GM18873 (cell line): ENCODE results near the gene NFATC2IP.
A peak's percentile ranks its signal among the peaks of the same experiment; 100 is the strongest.
"Not testable (repeated sequence)": the region's sequence is repeated elsewhere in the genome, so short reads cannot be mapped to it uniquely, and the experiment has no call there.

ENCODE experiments used
- ATAC-seq: cut with Tn5 transposase; IDR thresholded peaks from one replicate; pipeline ENCODE4 v1.9.1; 2021; ENCODE audit warnings: mild to moderate bottlenecking, moderate library complexity, moderate number of reproducible peaks; ENCODE audit not compliant: unreplicated experiment, low FRiP score

The NFATC2IP gene

GRCh38 chr16:28964496-28964895, 13.8 kb downstream of the NFATC2IP start:
- no peak for ATAC-seq

- no peak for ATAC-seq
Observed at GRCh38 chr16:28967156-28967555, 16.4 kb downstream of the NFATC2IP start.

- not testable (repeated sequence) for ATAC-seq
Observed at GRCh38 chr16:28969696-28970095, 19.0 kb downstream of the NFATC2IP start.

GRCh38 chr16:28974007-28974436, 23.3 kb downstream of the NFATC2IP start:
- no peak for ATAC-seq

GRCh38 chr16:28974437-28975157, 23.9 kb downstream of the NFATC2IP start, which contains the start of gene SPNS1:
TSS of gene SPNS1 (plus strand) at chr16:28974778. CDS start at chr16:28975152, 374 bp downstream.
- peak; percentile 67 for ATAC-seq

GRCh38 chr16:28975158-28975599, 24.4 kb downstream of the NFATC2IP start:
- no peak for ATAC-seq

GRCh38 chr16:28977703-28978662, 27.2 kb downstream of the NFATC2IP start:
- no peak for ATAC-seq

- not testable (repeated sequence) for ATAC-seq
Observed at GRCh38 chr16:28980330-28980729, 29.6 kb downstream of the NFATC2IP start.

GRCh38 chr16:28980929-28981328, 30.2 kb downstream of the NFATC2IP start:
- ATAC-seq, result no peak

GRCh38 chr16:28981517-28981916, 30.8 kb downstream of the NFATC2IP start:
- no peak for ATAC-seq

- no peak for ATAC-seq
Observed at GRCh38 chr16:28982418-28982817, 31.7 kb downstream of the NFATC2IP start.

- ATAC-seq, result no peak
Observed at GRCh38 chr16:28982949-28983348, 32.2 kb downstream of the NFATC2IP start.

- no peak for ATAC-seq
Observed at GRCh38 chr16:28983644-28984043, 32.9 kb downstream of the NFATC2IP start.

- no peak for ATAC-seq
Observed at GRCh38 chr16:28984091-28984490, 33.4 kb downstream of the NFATC2IP start.

GRCh38 chr16:28984619-28985135, 33.9 kb downstream of the NFATC2IP start, which contains the start of gene LAT:
TSS of gene LAT (plus strand) at chr16:28985052. CDS start at chr16:28985418, 366 bp downstream.
- ATAC-seq, result no peak

- ATAC-seq, result no peak
Observed at GRCh38 chr16:28985211-28986041, 34.7 kb downstream of the NFATC2IP start.

- ATAC-seq, result no peak
Observed at GRCh38 chr16:28986046-28986445, 35.3 kb downstream of the NFATC2IP start.

GRCh38 chr16:28986492-28986891, 35.8 kb downstream of the NFATC2IP start:
- no peak for ATAC-seq

GRCh38 chr16:28987170-28987853, 36.6 kb downstream of the NFATC2IP start:
- ATAC-seq, result no peak
